Endometrial microvascular endothelial cells (primary cell): ENCODE measurements around the gene CASR. TPM values are rescaled to one million over a fixed set of nuclear protein-coding genes. Genes with fewer than 3 reads are reported as not detected.

Source experiments
- in situ Hi-C: cut with HindIII; loops from 2 replicates; pipeline ENCODE4 v1.10.0; 2017; ENCODE audit warnings: low sequenced_read_pairs, low pct_unique_long_range_greater_than_20kb; ENCODE audit errors: inconsistent ontology term
- total RNA-seq: library from RNA; depleted of rRNA; stranded (reverse); fragments of >200 nt; gene quantifications from one replicate; pipeline ENCODE4 v1.2.3, GENCODE V29; 2015; ENCODE audit errors: inconsistent ontology term

Gene CASR
- total RNA-seq, 1 donor from 2014 or later, result not detected

DNA sequence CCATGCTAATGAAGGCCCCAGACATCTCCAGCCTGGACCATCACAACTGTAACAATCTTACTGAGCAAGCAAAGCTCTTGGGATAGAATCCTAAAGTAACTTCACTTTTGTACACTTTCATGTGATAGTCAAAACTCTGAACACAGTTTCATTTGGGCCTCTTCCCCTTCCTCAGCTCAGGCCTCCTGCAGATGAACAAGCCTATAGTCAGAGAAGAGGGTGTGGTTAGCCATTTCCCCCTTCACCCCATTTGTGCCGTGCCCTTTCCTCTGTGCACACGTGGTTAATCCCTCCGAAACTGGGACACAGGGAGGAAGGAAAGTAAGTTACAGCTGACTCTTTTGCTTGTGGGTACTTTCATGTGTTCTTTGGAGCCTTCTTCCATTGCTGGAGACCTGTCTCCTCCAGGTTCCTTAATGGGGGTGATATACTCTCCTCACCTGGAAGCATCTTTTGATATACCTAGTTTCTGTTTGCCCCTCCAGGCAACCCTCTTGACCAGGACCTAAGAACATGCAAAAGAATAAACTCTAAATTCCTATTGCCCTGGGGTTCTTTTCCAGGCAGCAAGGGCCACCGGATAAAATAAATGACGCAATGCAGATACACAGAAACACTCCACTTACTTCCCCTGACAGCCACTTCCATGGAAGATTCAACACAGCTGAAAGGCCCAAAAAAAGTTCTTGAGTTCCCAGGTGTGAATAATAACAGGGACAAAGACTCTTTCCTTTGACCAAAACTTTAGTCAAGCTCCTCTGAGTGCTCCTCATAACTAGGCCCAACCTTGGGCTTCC, 112.0 kb downstream of the CASR start:
- in situ Hi-C loops, result no loop called here

GRCh38 chr3:122298239-122298638, 114.8 kb downstream of the CASR start:
- in situ Hi-C loops, result no loop called here

DNA sequence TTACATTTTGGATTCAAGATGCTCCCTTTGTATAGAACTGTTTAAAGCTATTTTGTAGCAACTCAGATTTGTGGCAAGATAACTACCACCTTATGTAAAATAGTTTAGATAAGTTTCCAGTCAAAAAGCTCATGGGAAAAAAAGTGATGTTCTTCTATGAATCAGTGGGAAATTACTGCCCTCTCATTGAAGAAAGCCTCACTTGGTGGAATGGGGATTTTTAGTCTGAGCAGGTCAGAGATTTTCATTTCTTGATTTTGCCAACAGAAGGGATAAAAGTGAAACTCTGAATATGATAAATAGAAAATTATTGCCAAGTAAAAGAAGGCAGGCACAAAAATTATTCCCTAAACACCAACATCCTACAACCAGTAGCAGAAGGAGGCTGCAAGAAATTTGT, 115.7 kb downstream of the CASR start:
- in situ Hi-C loops, result no loop called here

DNA sequence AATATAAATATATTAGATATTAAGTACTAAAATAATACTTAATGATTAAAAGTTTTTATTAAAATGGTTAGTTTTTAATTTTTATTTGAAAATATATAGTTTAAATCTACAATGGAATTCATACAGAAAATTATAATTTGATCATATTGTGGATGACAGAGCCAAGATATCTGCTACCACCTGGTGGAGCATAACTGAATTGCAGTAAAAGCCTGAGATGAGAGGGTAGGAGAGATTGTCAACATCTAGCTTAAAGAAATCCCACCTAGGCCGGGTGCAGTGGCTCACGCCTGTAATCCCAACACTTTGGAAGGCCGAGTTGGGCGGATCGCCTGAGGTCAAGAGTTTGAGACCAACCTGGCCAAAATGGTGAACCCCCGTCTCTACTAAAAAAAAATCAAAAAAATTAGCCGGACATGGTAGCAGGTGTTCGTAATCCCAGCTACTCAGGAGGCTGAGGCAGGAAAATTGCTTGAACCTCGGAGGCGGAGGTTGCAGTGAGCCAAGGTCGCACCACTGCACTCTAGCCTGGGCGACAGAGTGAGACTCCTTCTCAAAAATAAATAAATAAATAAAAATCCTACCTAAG, 116.5 kb downstream of the CASR start:
- in situ Hi-C loops, result no loop called here

DNA sequence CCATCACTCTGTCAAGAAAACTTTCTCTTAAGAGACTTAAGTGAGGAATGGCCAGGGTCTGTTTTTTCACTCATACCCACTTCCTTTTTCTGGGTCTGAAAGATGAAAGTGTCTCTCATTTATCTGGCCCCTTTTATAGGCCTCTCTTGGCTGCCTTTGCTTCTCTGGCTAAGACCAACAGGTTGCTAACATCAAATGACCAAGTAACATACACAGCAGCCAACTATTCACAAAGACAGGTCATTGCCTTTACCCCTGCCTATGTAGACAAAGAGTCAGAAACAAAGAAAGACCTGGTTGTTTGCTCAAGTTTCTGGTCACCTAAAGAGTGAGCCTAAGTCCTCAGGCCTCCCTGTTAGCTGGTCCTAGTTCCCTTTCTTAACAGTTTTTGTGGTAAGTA, 117.6 kb downstream of the CASR start:
- in situ Hi-C loops, result no loop called here

DNA sequence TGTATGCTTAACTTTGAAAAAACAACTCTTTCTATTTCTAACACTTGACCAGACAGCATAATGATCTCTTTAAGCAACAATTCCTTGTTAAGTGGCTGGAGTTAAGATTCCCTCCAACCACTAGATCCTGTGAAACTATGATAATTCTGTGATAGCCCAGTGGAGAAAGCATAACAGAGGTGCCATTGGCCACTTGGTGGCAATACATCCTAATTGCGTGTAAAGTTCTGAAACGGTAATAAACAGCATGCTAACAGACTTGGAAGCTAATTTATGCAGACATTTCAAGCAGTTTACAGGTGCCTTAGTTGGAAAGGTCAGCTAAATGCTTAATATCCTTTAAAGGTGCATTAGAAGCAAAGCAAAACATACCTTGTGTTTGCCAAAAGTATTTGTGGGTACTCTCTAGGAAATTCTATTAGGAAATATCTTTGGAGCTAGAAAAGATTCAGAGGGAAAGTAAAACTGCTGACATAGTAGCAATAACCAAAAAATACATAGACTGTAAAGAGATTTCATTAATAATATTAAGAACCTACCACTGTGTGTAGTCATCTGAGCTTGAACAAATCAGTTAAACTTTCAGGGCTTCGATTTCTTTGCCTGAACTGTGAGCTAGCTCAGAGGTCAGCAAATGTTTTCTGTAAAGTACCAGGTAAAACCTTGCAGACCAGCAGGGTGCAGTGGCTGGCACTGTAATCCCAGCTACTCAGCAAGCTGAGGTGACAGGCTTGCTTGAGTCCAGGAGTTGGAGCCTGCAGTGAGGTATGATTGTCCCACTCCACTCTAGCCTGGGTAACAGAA, 122.6 kb downstream of the CASR start:
- in situ Hi-C loops, result no loop called here

GRCh38 chr3:122306622-122306953, 123.1 kb downstream of the CASR start:
- in situ Hi-C loops, result no loop called here

GRCh38 chr3:122307094-122307687, 123.7 kb downstream of the CASR start:
- in situ Hi-C loops, result no loop called here

GRCh38 chr3:122307976-122308375, 124.5 kb downstream of the CASR start:
- in situ Hi-C loops, result no loop called here

GRCh38 chr3:122310361-122310760, 126.9 kb downstream of the CASR start:
- in situ Hi-C loops, result no loop called here

- in situ Hi-C loops, result no loop called here
Measured at GRCh38 chr3:122312826-122313225, 129.4 kb downstream of the CASR start.

DNA sequence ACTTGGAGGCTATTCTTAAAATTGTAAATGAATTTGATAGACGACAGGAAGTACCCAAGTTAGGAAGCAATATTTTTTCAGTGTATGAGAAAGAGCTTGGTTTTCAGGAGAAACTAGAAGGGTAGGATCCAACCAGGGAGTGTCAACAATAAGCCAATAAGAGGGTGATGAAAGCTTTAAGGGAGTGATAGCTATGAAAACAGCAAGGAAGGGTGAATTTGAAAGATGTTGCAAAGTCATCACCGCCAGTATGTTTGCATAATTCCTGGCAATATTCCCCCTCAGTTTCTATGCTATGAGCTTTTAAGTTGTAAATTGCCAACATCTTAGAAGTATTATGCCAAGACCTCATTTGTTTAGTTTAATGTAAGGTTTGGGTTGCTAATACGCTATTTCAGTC, 129.8 kb downstream of the CASR start:
- in situ Hi-C loops, result no loop called here

DNA sequence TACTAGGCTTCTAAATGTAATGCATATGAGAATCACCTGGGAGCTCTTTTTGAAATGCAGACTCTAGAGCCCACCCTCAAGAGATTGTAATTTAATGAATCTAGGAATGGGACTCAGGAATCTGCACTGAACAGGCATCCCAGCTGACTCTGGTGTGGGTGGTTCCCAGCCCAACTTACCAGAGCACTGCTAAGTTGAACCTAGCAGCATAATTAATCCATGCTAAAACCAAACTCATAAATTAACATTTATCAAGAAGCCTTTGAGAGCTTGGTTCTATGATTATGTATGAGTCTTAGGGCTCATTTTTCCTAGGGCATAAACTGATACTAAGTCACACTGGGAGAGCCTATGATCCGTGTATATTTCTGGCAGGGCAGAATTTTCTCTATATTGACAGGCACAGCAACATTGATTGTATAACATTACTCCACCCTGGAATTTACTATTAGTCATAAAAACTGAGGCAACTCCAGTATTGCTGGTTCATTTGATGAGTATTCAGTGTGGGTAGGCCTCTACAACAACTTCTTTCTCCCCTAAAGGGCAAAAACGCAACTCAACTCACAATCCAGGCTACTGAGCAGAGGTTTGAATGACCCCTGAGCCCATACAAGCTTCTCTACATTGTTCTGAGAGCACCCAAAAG, 130.9 kb downstream of the CASR start:
- in situ Hi-C loops, result no loop called here

- in situ Hi-C loops, result no loop called here
Measured at GRCh38 chr3:122315619-122316018, 132.2 kb downstream of the CASR start.

DNA sequence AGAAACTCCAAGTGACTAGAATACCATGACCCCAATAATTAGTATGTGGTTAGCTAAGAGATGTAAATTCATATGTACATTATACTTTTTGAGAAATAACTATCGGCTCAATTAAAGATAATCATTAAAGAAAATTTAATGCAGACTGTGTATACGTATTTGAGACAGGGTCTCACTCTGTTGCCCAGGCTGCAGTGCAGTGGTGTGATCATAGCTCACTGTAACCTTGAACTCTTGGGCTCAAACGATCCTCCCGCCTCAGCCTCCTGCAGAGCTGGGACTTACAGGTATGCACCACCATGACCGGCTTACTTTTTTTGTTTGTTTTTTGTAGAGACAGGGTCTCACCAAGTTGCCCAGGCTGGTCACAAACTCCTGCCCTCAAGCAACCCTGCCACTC, 132.9 kb downstream of the CASR start:
- in situ Hi-C loops, result no loop called here

GRCh38 chr3:122318620-122319019, 135.2 kb downstream of the CASR start:
- in situ Hi-C loops, result no loop called here

DNA sequence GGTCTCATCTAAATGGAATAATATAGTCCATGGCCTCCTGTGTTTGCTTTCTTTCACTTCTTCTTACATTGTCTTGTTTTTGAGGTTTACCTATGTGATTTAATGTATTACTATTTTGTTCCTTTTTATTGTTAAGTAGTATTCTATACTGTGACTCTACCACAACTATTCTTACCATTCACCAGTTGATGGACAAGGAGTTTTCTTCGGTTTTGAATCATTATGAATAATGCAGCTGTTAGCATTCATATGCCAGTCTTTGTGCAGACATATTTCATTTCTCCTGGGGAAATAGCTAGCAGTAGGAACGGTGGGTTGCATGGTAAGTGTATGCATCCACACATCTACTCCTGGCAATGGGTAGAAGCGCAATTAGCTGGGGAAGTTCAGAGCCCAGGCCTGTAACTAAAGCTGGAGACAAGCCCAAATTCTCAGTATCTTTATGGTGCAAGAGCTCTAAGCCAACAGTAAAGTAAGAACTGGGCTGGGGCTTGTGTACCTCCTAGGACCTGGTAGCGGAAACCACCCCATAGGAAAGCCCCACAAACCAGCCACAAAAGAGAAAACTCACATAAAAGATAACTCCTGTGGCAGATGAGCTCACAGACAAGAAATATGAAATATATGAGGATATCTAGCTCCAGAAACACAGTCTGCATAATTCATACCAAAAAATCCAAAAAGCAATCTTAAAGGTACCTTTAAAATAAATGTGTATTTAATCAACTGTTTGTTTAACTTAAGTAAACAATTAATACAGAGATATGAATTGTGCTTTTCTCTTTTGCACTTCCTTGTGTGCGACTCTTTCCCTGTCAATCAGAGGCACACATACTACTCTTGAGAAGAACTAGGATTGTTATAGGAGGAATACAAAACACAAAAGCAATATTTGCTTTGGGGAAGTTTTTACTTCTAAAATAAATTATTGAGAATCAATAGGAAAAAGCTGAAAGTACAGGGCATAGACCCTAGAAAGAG, 138.9 kb downstream of the CASR start:
- in situ Hi-C loops, result no loop called here

- in situ Hi-C loops, result no loop called here
Measured at GRCh38 chr3:122324871-122325323, 141.4 kb downstream of the CASR start, which contains the start of gene CSTA. CSTA (plus strand) TSS chr3:122325248; CDS start chr3:122325293, 45 bp downstream.
